ENCODE data around the gene MYCBP2.
A peak's percentile ranks its signal among the peaks of the same experiment; 100 is the strongest.

Gene MYCBP2

DNA sequence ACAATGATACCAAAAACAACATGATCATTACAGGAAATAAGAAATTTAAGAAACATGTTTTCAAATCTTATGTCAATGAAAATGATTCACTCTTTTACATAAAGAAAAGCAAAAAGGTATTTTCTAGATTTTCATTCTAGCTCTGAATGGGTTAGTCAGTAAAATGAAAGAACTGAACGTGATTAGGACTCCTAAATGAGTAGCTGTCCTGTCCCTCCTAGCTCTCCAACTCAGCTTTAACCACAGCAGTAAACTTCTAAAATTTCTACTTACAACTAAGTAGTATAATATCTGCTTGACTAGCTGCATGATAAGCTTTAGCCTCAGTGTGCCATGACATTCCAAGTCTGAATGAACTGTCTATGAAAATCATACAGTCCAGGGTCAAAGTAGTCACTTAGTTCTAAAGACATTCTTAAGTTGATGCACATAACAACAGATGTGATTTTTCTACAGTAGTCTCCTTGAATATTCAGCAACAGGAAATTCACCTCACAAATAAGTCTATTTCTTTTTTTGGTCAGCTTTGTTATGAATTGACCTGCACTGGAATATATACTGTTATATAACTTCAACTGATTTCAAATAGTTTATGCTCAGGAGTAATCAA is 136.4 kb downstream of the MYCBP2 start:
- no peak for FAIRE-seq

DNA sequence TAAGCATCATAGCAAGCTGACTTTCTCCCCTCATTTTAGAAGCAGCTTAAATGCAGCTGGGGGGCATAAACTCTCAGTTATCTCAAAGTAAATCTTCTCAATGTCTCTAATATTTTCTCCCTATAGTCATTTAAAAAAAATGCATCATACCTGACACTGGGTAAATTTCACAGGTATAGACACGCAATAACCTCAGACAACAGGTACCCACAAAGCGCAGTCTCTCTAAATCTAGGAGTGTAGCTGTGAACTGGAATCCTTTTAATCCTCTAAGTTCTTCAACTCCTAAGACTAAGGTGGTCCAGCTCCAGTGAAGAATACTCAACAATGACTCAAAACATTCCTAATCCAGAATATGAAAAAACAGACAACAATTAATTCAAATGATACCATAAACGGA is 141.2 kb downstream of the MYCBP2 start:
- FAIRE-seq = no peak

- FAIRE-seq = no peak
Observed at GRCh38 chr13:77184455-77184854, 142.4 kb downstream of the MYCBP2 start.

GRCh38 chr13:77180011-77180410 is 146.9 kb downstream of the MYCBP2 start:
- no peak for FAIRE-seq

- FAIRE-seq = no peak
Observed at GRCh38 chr13:77177646-77178045, 149.2 kb downstream of the MYCBP2 start.

GRCh38 chr13:77176350-77176749 is 150.5 kb downstream of the MYCBP2 start:
- FAIRE-seq = peak; percentile 65

GRCh38 chr13:77172650-77173049 is 154.2 kb downstream of the MYCBP2 start:
- no peak for FAIRE-seq

- FAIRE-seq = no peak
Observed at GRCh38 chr13:77171451-77171850, 155.4 kb downstream of the MYCBP2 start.

DNA sequence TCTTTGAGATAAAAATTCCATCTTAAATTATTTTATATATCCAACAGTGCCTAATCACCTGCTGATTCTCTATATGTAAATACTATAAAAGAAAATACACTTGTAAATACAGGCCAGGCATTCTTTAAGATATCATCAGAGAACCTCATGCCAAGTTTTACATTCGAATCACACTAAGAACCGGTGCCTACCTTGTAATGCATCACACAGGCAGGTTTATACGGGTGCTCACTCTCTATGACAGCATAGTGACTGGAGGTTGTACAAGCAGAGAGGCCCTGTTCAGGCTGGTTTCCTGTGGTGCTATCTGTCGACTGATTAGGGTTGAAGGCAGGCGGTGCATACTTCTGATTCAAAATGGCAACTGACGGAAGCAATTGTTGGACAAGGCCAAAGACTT is 158.7 kb downstream of the MYCBP2 start:
- no peak for FAIRE-seq

DNA sequence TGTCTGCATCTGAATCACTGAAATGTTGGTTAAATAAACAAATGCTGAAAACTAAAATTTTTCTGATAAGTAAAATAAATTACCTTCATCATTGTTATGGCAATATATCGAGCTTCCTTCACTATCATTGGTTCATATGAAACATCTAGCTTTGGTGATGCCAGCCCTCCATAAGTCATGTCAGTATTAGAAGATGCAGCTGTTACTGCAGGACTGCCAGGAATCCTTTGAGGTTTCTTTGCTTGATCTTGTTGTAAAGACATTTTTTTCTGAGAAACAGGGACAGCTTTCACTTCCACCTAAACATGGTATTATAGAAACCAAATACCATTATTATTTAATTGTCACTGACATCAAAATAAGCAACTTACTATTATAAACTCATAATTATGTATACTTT is 176.2 kb downstream of the MYCBP2 start:
- no peak for FAIRE-seq

GRCh38 chr13:77143431-77143830 is 183.5 kb downstream of the MYCBP2 start:
- no peak for FAIRE-seq

DNA sequence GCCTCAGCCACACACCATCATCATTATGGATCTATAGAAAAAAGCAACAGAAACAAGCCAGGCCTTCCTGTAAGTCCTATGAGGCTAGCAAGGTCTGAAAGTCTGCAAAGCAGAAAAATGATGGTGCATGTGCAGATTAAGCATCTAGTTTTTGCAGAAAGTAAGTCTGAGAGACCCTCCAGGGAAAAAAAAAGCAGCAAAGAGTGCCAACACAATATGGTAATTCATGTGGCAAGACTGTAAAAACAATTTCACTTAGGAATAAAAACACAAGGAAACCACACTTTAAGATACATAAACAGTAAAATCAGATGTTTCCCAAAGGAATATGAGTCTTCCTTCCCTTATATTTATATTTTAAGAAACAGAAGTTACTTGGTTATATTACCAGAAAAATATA is 187.6 kb downstream of the MYCBP2 start:
- FAIRE-seq = no peak

DNA sequence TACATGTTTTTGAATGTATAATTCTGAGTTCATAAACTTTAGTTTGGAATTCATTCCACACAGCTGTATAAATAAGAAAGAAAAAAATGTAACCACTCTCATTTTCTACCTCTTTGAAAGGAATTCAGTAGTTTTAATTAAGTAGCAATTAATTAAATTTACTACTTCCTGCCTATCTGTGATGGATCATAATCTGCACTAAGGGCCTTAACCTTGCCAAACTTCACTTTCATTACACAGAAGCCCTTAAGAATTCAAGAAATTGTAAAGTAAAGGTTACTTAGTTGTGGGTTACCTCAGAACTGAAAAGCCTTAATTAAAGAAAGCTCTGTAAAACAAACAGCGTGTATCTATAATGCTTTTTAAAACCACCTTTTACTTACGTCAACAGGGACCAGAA is 188.1 kb downstream of the MYCBP2 start:
- FAIRE-seq = no peak

- FAIRE-seq = no peak
Observed at GRCh38 chr13:77136902-77137420, 189.9 kb downstream of the MYCBP2 start.

DNA sequence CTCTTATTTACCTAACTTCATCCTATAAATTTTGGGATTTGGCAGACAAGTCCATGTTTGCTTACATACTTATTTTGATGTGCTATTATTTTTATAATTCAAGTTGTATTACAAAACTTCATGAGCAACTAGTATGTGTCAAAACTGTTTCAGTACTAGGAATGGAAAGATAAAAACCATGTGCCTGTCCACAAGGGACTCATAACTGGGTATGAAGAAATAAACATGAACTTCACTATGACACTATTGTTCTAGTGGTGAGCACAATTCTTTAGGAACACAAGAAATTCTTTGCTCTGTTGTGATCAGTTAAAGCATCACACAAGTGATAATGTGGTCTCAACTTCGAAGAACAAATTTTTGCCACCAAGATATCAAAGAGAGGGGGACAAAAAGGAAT is 202.5 kb downstream of the MYCBP2 start:
- no peak for FAIRE-seq

DNA sequence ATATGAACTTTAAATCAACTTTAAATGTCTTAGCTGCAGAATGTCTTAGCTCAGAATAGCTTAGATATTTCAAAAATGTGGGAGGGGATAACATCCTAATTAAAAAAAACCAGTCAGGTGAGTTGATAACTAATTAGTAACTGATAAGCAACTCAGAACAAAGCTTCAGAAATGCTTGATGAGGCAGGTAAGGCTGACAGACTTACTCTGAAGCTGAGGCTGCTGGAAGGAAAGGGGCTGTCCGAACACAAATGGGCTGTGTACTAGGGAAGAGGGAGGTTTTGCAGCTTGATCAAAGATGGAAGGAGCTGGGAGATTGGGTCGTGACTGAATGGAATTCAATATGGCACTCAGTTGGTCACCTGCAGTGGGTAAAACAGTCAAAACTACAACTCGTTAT is 208.8 kb downstream of the MYCBP2 start:
- FAIRE-seq = no peak

GRCh38 chr13:77114271-77114670 is 212.6 kb downstream of the MYCBP2 start:
- FAIRE-seq = no peak

- no peak for FAIRE-seq
Observed at GRCh38 chr13:77113496-77113895, 213.4 kb downstream of the MYCBP2 start.

- no peak for FAIRE-seq
Observed at GRCh38 chr13:77105051-77105450, 221.8 kb downstream of the MYCBP2 start.

- FAIRE-seq = no peak
Observed at GRCh38 chr13:77099415-77099814, 227.5 kb downstream of the MYCBP2 start.

- no peak for FAIRE-seq
Observed at GRCh38 chr13:77095288-77095687, 231.6 kb downstream of the MYCBP2 start.

DNA sequence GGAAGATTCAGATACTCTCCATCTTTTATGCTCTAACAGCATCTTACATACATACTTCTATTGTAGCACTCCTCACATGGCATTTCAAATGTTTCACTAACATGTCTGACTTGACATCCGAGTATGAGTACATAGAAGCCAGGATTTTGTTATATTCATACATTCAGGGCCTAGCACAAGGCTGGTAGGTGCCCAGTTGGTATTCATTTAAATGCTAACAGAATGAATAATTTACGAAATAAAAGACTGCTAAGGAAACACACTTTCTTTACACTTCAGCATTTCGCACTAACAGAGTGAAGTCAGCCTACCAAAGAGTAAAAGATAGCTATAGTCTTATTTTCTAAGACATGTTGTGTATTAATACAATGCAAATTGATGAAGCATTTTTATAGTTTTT is 232.1 kb downstream of the MYCBP2 start:
- no peak for FAIRE-seq

DNA sequence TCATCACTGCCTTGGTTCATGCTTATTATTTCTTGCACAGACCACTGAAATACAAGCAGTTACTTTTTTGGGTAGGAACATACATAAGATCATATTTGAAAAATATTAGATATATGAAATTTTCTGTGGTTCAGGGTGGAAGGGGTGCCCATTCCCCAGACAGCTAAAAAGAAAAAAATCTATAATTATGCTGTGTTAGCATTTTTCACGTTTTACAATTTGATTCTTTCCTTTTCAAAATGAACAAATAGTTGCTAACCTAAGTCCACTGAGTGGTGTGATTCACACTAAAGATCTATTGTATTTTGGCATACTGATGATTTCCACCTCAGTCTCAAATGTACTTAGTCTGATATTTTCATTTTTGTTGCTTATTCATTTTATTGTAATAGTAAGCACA is 233.2 kb downstream of the MYCBP2 start:
- FAIRE-seq = no peak

GRCh38 chr13:77084755-77085154 is 242.1 kb downstream of the MYCBP2 start:
- FAIRE-seq = no peak

DNA sequence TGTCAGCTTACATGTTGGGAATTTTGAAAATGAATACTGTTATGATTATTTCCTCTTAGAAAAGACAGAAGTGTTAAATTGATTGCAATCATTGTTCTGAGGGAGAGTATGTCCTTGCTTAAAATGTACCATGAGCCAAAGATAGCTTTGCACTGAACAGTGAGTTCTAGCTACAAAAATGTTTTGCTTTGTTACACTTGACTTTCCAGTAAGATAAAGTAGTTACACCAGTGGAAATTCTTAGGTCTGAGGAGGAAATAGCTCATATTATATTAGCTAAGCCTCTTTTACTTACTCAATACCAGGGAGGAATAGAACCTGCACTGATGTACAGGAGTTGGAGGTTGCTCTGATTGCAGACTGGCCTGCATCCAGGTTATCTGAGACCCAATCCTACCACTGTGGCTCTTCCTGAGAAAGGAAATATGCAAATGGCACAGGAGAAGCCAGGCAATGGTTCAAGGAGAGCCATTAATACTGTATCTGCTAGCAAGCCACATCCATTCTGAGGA is 246.9 kb downstream of the MYCBP2 start:
- FAIRE-seq = no peak

All from G401.6 (cell line).